C4-2B (cell line): ENCODE results near the gene CD58.

ENCODE experiments used
- ZFX ChIP-seq: fragments of 450-650 bp; IDR thresholded peaks from 2 replicates; pipeline ENCODE4 v1.6.1; 2017
- TF ChIP-seq, protein P1 (sequence below): fragments of 450-650 bp; conservative IDR thresholded peaks from 2 replicates; pipeline ENCODE4 v1.5.1; 2017; ENCODE audit warnings: mild to moderate bottlenecking

DNA sequence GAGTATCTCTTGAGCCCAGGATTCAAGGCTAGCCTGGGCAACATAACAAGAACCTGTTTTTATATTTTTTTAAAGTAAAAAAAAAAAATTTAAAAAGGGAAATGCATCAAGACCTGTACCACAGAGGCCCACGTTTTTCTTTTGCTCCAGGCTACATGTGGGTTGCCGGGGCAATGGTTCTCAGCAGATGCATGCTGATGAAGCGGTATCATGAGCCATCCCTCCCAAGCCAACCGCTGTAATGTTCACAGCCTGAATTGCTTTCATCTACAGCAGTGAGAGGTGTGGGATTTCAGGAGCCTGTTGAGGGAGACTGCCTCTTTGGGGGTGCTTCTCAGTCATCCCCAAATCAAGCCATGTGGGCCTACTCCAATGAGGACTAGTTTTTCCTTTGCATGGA is 60.5 kb downstream of the CD58 start:
- TF ChIP-seq, protein P1, sequence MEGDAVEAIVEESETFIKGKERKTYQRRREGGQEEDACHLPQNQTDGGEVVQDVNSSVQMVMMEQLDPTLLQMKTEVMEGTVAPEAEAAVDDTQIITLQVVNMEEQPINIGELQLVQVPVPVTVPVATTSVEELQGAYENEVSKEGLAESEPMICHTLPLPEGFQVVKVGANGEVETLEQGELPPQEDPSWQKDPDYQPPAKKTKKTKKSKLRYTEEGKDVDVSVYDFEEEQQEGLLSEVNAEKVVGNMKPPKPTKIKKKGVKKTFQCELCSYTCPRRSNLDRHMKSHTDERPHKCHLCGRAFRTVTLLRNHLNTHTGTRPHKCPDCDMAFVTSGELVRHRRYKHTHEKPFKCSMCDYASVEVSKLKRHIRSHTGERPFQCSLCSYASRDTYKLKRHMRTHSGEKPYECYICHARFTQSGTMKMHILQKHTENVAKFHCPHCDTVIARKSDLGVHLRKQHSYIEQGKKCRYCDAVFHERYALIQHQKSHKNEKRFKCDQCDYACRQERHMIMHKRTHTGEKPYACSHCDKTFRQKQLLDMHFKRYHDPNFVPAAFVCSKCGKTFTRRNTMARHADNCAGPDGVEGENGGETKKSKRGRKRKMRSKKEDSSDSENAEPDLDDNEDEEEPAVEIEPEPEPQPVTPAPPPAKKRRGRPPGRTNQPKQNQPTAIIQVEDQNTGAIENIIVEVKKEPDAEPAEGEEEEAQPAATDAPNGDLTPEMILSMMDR: no peak
- TF ChIP-seq ZFX: no peak
